RWPE1 (cell line): ENCODE data around the gene SNORC.
"Not testable (repeated sequence)": the region's sequence is repeated elsewhere in the genome, so short reads cannot be mapped to it uniquely, and the experiment has no call there.

Source experiments
- CTCF ChIA-PET: fragments of 350-600 bp; sonication (Branson Sonifier 250); formaldehyde crosslinking; extraction: SDS; loops from one replicate; lab custom pipeline; 2021; lab: Yijun Ruan, JAX
- POLR2A ChIA-PET: fragments of 400-600 bp; formaldehyde crosslinking; extraction: SDS; loops from one replicate; lab custom pipeline; 2020; ENCODE audit warnings: antibody characterized with exemption; ENCODE audit not compliant: low non-redundant PET; lab: Yijun Ruan, JAX
- DNase-seq: peaks from one replicate; pipeline ENCODE4 v3.0.0; 2012; ENCODE audit warnings: low spot score
- H3K27ac ChIP-seq: fragments of 450-650 bp; 2 replicates; pipeline ENCODE4 v1.5.1; 2017
- CTCF ChIP-seq: fragments of 450-650 bp; conservative IDR thresholded peaks from 2 replicates; pipeline ENCODE4 v1.5.1; 2017; ENCODE audit warnings: low read depth, mild to moderate bottlenecking

The SNORC gene

GRCh38 chr2:232838406-232838874 is 31.6 kb upstream of the SNORC start:
- CTCF ChIA-PET = no interaction called here
- POLR2A ChIA-PET = no interaction called here
- TF ChIP-seq CTCF = no peak
- H3K27ac ChIP-seq = no peak overlapping the region
- DNase-seq = peak; percentile 26

GRCh38 chr2:232839411-232840079 is 30.5 kb upstream of the SNORC start:
- POLR2A ChIA-PET = no interaction called here
- no peak overlapping the region for H3K27ac ChIP-seq
- no peak for TF ChIP-seq CTCF

GRCh38 chr2:232842689-232843088 is 27.4 kb upstream of the SNORC start:
- DNase-seq = no peak
- ChIA-PET POLR2A (no interaction called here), CTCF (no interaction called here)
- no peak for TF ChIP-seq CTCF
- H3K27ac ChIP-seq = no peak overlapping the region

More at GRCh38 chr2:232839411-232840079, 30.5 kb upstream of the SNORC start:
- CTCF ChIA-PET = interaction anchor here (0.6 kb wide), 2 partner anchors 20 to 412 kb away, joined by 3 read pairs; partner anchors contain the start of gene ATG16L1
- no peak for DNase-seq

- POLR2A ChIA-PET = no interaction called here
- no peak overlapping the region for H3K27ac ChIP-seq
- no peak for DNase-seq
- CTCF ChIA-PET = no interaction called here
- no peak for TF ChIP-seq CTCF
Observed at GRCh38 chr2:232843834-232844233, 26.2 kb upstream of the SNORC start.

- POLR2A ChIA-PET = no interaction called here
- CTCF ChIA-PET = no interaction called here
Observed at GRCh38 chr2:232846055-232846454, 24.0 kb upstream of the SNORC start.

GRCh38 chr2:232850039-232850438 is 20.0 kb upstream of the SNORC start:
- no peak for DNase-seq
- ChIA-PET POLR2A (no interaction called here), CTCF (no interaction called here)
- no peak overlapping the region for H3K27ac ChIP-seq
- no peak for TF ChIP-seq CTCF

More at GRCh38 chr2:232846055-232846454, 24.0 kb upstream of the SNORC start:
- TF ChIP-seq CTCF = no peak
- H3K27ac ChIP-seq = no peak overlapping the region
- no peak for DNase-seq

- CTCF ChIA-PET = interaction anchor here (0.6 kb wide), 1 partner anchor 198 kb away, joined by 3 read pairs; no protein-coding TSS in a partner anchor
Observed at GRCh38 chr2:232852081-232852480, 18.0 kb upstream of the SNORC start.

More at GRCh38 chr2:232852081-232852480, 18.0 kb upstream of the SNORC start:
- H3K27ac ChIP-seq = peak overlapping the region; percentile 49
- POLR2A ChIA-PET, DNase-seq: not testable (repeated sequence)
